Skeletal muscle satellite cell (primary cell): Measurements from ENCODE around the gene FAM53B.
"Not testable (repeated sequence)": the region's sequence is repeated elsewhere in the genome, so short reads cannot be mapped to it uniquely, and the experiment has no call there.

Experiments
- H3K27me3 ChIP-seq: 2 replicates; pipeline ENCODE4 v1.7.0; 2013; ENCODE audit warnings: low read length; ENCODE audit not compliant: control insufficient read depth, insufficient read depth
- H3K36me3 ChIP-seq: 2 replicates; pipeline ENCODE4 v1.7.0; 2013; ENCODE audit warnings: mild to moderate bottlenecking, control low read depth, low read length; ENCODE audit not compliant: insufficient read depth
- H3K4me1 ChIP-seq: 2 replicates; pipeline ENCODE4 v1.7.0; 2013; ENCODE audit warnings: low read length; ENCODE audit not compliant: control insufficient read depth, insufficient read depth
- H3K4me2 ChIP-seq: 2 replicates; pipeline ENCODE4 v1.7.0; 2013; ENCODE audit warnings: mild to moderate bottlenecking, low read length
- H3K4me3 ChIP-seq: 2 replicates; pipeline ENCODE4 v1.7.0; 2013; ENCODE audit warnings: low read length
- H3K9ac ChIP-seq: 2 replicates; pipeline ENCODE4 v1.7.0; 2013; ENCODE audit warnings: mild to moderate bottlenecking, low read depth, low read length, moderate library complexity
- H3K9me3 ChIP-seq: replicated peaks from 2 replicates; pipeline ENCODE4 v1.7.0; 2013; ENCODE audit warnings: mild to moderate bottlenecking, control low read depth, low read length

FAM53B gene

GRCh38 chr10:124754227-124754626 lies 10.0 kb upstream of the FAM53B start:
- Histone ChIP-seq H3K27me3 (no peaks in the 10 kb centered on the region), H3K4me2 (no peak overlapping the region), H3K9me3 (no peaks in the 10 kb centered on the region), H3K9ac (no peak overlapping the region), H3K4me3 (no peak overlapping the region), H3K36me3 (peaks cover 33% of the 10 kb centered on the region), H3K4me1 (no peaks in the 10 kb centered on the region)

- H3K27me3 ChIP-seq = no peaks in the 10 kb centered on the region
- no peaks in the 10 kb centered on the region for H3K9me3 ChIP-seq
- H3K9ac ChIP-seq = no peak overlapping the region
- H3K4me2 ChIP-seq = no peak overlapping the region
- H3K36me3 ChIP-seq = peaks cover 15% of the 10 kb centered on the region
- peaks cover 14% of the 10 kb centered on the region for H3K4me1 ChIP-seq
- no peak overlapping the region for H3K4me3 ChIP-seq
Observed at GRCh38 chr10:124748953-124749645, 4.9 kb upstream of the FAM53B start.

- Histone ChIP-seq H3K9ac (no peak overlapping the region), H3K4me3 (no peak overlapping the region), H3K36me3 (peaks cover 10% of the 10 kb centered on the region), H3K4me2 (no peak overlapping the region), H3K27me3 (no peaks in the 10 kb centered on the region), H3K9me3 (no peaks in the 10 kb centered on the region), H3K4me1 (peaks cover 14% of the 10 kb centered on the region)
Observed at GRCh38 chr10:124748166-124748565, 4.0 kb upstream of the FAM53B start.

- Histone ChIP-seq H3K9ac (no peak overlapping the region), H3K4me1 (peaks cover 14% of the 10 kb centered on the region)
Observed at GRCh38 chr10:124747745-124748144, 3.6 kb upstream of the FAM53B start.

GRCh38 chr10:124746992-124747391 lies 2.8 kb upstream of the FAM53B start:
- H3K9me3 ChIP-seq = no peaks in the 10 kb centered on the region
- peaks cover 10% of the 10 kb centered on the region for H3K36me3 ChIP-seq
- H3K4me2 ChIP-seq = no peak overlapping the region
- H3K4me1 ChIP-seq = peaks cover 22% of the 10 kb centered on the region
- no peak overlapping the region for H3K4me3 ChIP-seq
- no peaks in the 10 kb centered on the region for H3K27me3 ChIP-seq
- no peak overlapping the region for H3K9ac ChIP-seq

More at GRCh38 chr10:124747745-124748144, 3.6 kb upstream of the FAM53B start:
- Histone ChIP-seq H3K36me3 (peaks cover 10% of the 10 kb centered on the region), H3K9me3 (no peaks in the 10 kb centered on the region), H3K4me2 (no peak overlapping the region), H3K4me3 (no peak overlapping the region), H3K27me3 (no peaks in the 10 kb centered on the region)

- Histone ChIP-seq H3K36me3 (peaks cover 10% of the 10 kb centered on the region), H3K4me1 (peaks cover 27% of the 10 kb centered on the region)
- not testable (repeated sequence) for H3K9ac ChIP-seq, H3K4me2 ChIP-seq, H3K9me3 ChIP-seq, H3K27me3 ChIP-seq, H3K4me3 ChIP-seq
Observed at GRCh38 chr10:124746447-124746846, 2.3 kb upstream of the FAM53B start.

GRCh38 chr10:124745673-124746072 lies 1.5 kb upstream of the FAM53B start:
- H3K27me3 ChIP-seq = no peaks in the 10 kb centered on the region
- H3K4me2 ChIP-seq = no peak overlapping the region
- H3K4me3 ChIP-seq = no peak overlapping the region
- H3K9ac ChIP-seq = peak overlapping the region; percentile 76
- H3K4me1 ChIP-seq = peaks cover 35% of the 10 kb centered on the region
- H3K36me3 ChIP-seq = peaks cover 10% of the 10 kb centered on the region
- no peaks in the 10 kb centered on the region for H3K9me3 ChIP-seq

GRCh38 chr10:124745252-124745651 lies 1.1 kb upstream of the FAM53B start:
- H3K36me3 ChIP-seq = peaks cover 6% of the 10 kb centered on the region
- no peak overlapping the region for H3K4me3 ChIP-seq
- peak overlapping the region; percentile 76 for H3K9ac ChIP-seq
- no peaks in the 10 kb centered on the region for H3K9me3 ChIP-seq
- peak overlapping the region; percentile 90 for H3K4me2 ChIP-seq
- peaks cover 39% of the 10 kb centered on the region for H3K4me1 ChIP-seq
- H3K27me3 ChIP-seq = no peaks in the 10 kb centered on the region

- Histone ChIP-seq H3K36me3 (peaks cover 6% of the 10 kb centered on the region), H3K9ac (peak overlapping the region; percentile 80), H3K4me2 (peak overlapping the region; percentile 90), H3K4me1 (peaks cover 50% of the 10 kb centered on the region), H3K27me3 (no peaks in the 10 kb centered on the region), H3K9me3 (no peaks in the 10 kb centered on the region), H3K4me3 (peak overlapping the region; percentile 78)
Observed at GRCh38 chr10:124743191-124744101, 732 bp downstream of the FAM53B start.

- no peaks in the 10 kb centered on the region for H3K9me3 ChIP-seq
- H3K4me2 ChIP-seq = peak overlapping the region; percentile 90
- H3K4me3 ChIP-seq = peak overlapping the region; percentile 78
- peaks cover 52% of the 10 kb centered on the region for H3K4me1 ChIP-seq
- H3K36me3 ChIP-seq = peaks cover 3% of the 10 kb centered on the region
- H3K9ac ChIP-seq = peak overlapping the region; percentile 65
- no peaks in the 10 kb centered on the region for H3K27me3 ChIP-seq
Observed at GRCh38 chr10:124742413-124743190, 1.6 kb downstream of the FAM53B start.

GRCh38 chr10:124741922-124742412 lies 2.2 kb downstream of the FAM53B start:
- peak overlapping the region; percentile 65 for H3K9ac ChIP-seq
- H3K27me3 ChIP-seq = no peaks in the 10 kb centered on the region
- peak overlapping the region; percentile 90 for H3K4me2 ChIP-seq
- H3K36me3 ChIP-seq = peaks cover 3% of the 10 kb centered on the region
- peaks cover 58% of the 10 kb centered on the region for H3K4me1 ChIP-seq
- H3K4me3 ChIP-seq = peak overlapping the region; percentile 78
- no peaks in the 10 kb centered on the region for H3K9me3 ChIP-seq
